ENCODE results near the gene C6orf141. TPM values are rescaled to one million over a fixed set of nuclear protein-coding genes. Genes with fewer than 3 reads are reported as not detected.

The C6orf141 gene
- 2.1 TPM for total RNA-seq
- long read RNA-seq, partial matches to known transcripts = 0 of 2 reads
- long read RNA-seq, other reads (novel, unspliced or antisense) = 2 of 2 reads

DNA sequence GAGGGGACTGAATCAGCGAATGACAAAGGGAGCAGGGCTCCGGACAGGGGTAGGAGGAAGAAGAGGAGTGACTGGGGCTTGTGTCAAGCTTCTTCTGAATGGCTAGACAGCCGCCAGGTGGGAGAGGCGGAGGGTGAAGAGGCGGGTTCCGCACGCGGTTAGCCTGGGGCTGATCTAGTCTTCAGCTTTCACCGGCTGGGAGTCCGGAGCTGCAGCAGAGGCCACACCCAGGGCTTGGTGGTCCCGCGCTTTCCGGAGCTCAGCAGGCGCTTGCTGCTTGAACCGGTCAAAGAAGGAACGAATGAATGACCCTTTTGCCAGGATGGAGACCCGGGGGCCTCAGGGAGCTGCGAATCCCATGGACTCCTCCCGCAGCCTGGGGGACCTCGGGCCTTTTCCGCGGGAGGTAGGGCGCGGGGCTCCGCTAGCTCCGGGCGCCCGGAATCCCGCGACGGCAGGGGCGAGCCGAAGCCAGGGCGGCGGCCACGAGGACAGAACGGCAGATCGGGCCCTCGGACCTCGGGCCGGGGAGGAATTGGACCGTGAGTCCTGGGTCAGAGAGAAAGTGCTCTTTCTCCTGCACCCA is at the start of gene C6orf141:
TSS of gene C6orf141 (plus strand) at position 177 of the 586 bp plus-strand sequence. CDS start at position 302, 125 bp downstream.
- DNase-seq (peak; percentile 66), ATAC-seq (peak; percentile 76)
- no peak within 1 kb of the TSS for H3K27ac ChIP-seq

DNA sequence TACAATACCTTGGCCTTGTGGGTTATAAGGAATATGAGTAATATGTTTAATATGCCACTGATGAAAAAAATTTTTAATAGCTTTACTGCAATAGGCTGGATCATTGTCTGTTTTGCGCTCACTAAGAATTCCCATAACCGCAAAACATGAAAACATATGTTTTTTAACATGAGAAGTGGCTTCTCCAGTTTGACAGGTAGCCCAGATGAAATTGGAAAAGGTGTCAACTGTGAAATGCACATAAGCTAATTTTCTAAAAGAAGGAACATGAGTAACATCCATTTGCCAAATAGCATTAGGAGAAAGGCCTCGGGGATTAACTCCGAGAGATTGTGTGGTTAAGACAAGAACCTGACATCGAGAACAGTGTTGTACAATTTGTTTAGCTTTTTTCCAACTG is 45.8 kb upstream of the C6orf141 start:
- intact Hi-C loops (cut with DNase I) = no loop called here
- TF ChIP-seq, protein P1, sequence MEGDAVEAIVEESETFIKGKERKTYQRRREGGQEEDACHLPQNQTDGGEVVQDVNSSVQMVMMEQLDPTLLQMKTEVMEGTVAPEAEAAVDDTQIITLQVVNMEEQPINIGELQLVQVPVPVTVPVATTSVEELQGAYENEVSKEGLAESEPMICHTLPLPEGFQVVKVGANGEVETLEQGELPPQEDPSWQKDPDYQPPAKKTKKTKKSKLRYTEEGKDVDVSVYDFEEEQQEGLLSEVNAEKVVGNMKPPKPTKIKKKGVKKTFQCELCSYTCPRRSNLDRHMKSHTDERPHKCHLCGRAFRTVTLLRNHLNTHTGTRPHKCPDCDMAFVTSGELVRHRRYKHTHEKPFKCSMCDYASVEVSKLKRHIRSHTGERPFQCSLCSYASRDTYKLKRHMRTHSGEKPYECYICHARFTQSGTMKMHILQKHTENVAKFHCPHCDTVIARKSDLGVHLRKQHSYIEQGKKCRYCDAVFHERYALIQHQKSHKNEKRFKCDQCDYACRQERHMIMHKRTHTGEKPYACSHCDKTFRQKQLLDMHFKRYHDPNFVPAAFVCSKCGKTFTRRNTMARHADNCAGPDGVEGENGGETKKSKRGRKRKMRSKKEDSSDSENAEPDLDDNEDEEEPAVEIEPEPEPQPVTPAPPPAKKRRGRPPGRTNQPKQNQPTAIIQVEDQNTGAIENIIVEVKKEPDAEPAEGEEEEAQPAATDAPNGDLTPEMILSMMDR (IDR thresholded peaks at IDR 0.05) = no peak
- ATAC-seq (no peak), DNase-seq (no peak)
- H3K4me3 ChIP-seq = no peak overlapping the region
- H3K27me3 ChIP-seq = no peaks in the 10 kb centered on the region
- H3K9me3 ChIP-seq = no peaks in the 10 kb centered on the region
- no peak overlapping the region for H3K27ac ChIP-seq
- H3K4me1 ChIP-seq = no peaks in the 10 kb centered on the region
- no peaks in the 10 kb centered on the region for H3K36me3 ChIP-seq

More for the DNA sequence above, at the start of gene C6orf141:
- Histone ChIP-seq H3K36me3 (no peaks in the 10 kb centered on the region), H3K4me3 (peak within 1 kb of the TSS; percentile 42), H3K27me3 (peaks cover 21% of the 10 kb centered on the region), H3K9me3 (no peaks in the 10 kb centered on the region), H3K4me1 (peaks cover 13% of the 10 kb centered on the region)
- intact Hi-C loops (cut with DNase I) = no loop called here
- TF ChIP-seq, protein P1 (IDR thresholded peaks at IDR 0.05) = no peak

DNA sequence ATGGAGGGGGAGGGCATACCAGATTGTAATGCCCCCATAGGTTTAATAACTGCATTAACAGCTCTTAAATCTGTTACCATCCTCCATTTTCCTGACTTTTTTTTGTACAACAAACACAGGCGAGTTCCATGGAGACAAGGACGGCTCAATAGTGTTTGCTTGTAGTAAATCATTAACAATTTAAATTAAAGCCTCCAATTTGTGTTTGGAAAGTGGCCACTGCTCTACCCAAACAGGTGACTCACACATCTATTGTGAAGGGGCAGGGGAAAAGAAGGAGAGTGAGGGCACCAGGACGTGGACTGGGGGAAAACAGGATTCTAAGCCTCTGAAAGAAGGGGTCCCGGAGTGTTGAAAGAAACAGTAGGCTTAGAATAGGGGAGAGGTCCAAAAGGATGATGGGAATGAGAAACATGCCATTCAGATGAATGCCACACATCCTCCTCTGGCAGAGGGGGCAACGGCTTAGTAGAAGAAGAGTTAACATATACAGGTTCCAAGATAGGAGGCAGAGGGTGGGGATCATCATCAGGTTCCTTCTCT is 43.8 kb upstream of the C6orf141 start:
- TF ChIP-seq, protein P1 (IDR thresholded peaks at IDR 0.05) = no peak
- Histone ChIP-seq H3K27me3 (no peaks in the 10 kb centered on the region), H3K4me3 (no peak overlapping the region), H3K27ac (no peak overlapping the region), H3K9me3 (no peaks in the 10 kb centered on the region), H3K4me1 (no peaks in the 10 kb centered on the region), H3K36me3 (no peaks in the 10 kb centered on the region)
- ATAC-seq = no peak
- no peak for DNase-seq
- intact Hi-C loops (cut with DNase I) = no loop called here

DNA sequence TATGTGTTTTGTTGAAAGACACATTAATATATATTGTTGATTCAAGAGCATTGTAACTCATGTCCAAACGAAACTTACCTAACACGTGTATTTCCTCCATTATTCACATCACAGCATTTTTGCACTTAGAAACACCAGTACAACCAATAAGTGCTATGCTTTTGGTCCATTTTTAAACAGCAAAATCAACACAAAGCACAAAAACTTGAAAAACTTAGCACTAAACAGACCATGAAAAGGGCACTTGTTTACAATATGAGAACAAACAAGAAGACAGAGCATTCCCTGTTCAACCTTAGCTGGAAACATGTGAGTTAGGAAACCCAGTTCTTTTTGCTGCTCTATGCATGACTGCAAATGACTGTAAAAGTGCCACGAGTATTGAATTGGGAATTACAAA is 41.1 kb upstream of the C6orf141 start:
- H3K27me3 ChIP-seq = no peaks in the 10 kb centered on the region
- intact Hi-C loops (cut with DNase I) = no loop called here
- no peaks in the 10 kb centered on the region for H3K4me1 ChIP-seq
- H3K9me3 ChIP-seq = no peaks in the 10 kb centered on the region
- TF ChIP-seq, protein P1 (IDR thresholded peaks at IDR 0.05) = no peak
- DNase-seq = no peak
- H3K36me3 ChIP-seq = no peaks in the 10 kb centered on the region
- no peak for ATAC-seq
- no peak overlapping the region for H3K4me3 ChIP-seq
- no peak overlapping the region for H3K27ac ChIP-seq

DNA sequence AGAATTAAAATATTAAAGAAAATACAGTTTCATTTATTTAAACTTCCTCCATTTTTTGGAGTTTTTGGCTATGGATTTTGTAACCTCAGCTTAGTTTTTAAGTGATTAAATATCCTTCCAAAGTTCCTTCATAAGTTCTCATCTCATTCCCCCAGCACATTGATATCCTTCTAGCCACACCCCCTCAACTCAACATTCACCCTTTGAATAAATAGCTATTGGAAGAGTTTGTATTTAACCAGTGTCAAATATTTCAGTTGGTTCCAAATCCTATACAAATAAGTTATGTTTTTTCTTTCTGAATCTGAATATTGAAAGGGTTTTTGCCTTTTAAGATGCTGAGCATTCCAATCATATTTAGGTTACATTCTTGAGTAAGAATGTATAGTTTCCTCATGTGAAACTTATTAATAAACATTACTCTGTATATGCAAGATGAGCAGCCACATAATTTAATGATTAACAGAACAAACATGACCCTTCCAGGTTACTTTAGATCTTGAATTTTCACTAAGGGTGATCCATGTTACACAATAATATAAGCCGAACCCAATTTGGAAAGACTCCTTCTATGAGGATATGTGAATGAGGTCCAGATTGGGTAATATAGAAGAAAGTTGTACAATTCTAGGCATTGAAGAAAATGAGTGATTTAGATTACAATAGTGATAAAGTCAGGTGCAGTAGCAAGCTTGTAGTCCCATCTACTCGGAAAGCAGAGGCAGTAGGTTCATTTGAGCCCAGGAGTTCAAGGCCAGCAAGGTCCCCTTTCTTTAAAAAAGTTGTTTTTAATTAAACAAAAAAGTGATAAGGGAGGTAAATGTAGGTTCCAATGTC is 37.1 kb upstream of the C6orf141 start:
- intact Hi-C loops (cut with DNase I) = no loop called here
- TF ChIP-seq, protein P1 (IDR thresholded peaks at IDR 0.05) = no peak

More for the DNA sequence above, 37.1 kb upstream of the C6orf141 start:
- ATAC-seq (no peak), DNase-seq (no peak)
- Histone ChIP-seq H3K36me3 (no peaks in the 10 kb centered on the region), H3K9me3 (no peaks in the 10 kb centered on the region), H3K4me3 (no peak overlapping the region), H3K27me3 (no peaks in the 10 kb centered on the region), H3K27ac (no peak overlapping the region), H3K4me1 (no peaks in the 10 kb centered on the region)

Measured in upper lobe of right lung (tissue), 1 donor.